Measurements from ENCODE around the gene CPN2. TPM values are rescaled to one million over a fixed set of nuclear protein-coding genes. Genes with fewer than 3 reads are reported as not detected.

Gene CPN2
- total RNA-seq, 1 experiment from 2014 or later = not detected

DNA sequence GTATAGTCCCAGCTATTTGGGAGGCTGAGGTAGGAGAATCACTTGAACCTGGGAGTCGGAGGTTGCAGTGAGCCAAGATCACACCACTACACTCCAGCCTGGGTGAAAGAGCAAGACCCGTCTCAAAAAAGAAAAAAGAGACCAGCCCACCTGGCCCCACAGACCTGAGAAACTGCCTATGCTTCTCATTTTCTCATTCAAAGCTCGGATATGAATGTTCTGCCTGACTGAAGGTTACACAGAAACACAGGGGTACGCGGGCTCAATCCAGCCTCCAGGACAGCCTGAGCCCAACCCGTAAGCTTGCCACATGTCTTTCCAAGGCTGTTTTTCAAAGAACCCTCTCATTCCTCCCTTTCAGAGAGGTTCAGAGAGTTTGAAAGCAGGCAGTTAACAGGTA, 28.1 kb upstream of the CPN2 start:
- no TSS peak for BruUV-seq (replicated peaks)

DNA sequence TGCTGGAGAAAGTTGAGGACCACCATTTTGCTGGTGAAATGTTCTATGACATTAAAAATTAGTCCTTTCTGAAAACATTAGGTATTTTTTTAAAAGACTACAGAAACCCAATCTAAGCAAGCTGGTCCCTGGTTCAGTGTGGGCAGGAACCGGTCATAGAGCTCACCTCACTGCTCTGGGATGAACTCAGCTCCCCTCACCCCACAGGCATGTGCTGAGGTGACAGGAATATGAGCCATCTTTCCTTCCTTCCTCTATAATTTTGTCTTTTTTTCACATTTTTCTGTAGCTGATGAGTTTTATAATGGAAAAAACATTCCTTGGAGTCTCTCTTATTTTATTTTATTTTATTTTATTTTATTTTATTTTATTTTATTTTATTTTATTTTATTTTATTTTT, 26.6 kb upstream of the CPN2 start:
- intact Hi-C loops (cut with micrococcal nuclease; ENCODE audit: unreplicated experiment) = no loop called here
- TF ChIP-seq, protein P1, sequence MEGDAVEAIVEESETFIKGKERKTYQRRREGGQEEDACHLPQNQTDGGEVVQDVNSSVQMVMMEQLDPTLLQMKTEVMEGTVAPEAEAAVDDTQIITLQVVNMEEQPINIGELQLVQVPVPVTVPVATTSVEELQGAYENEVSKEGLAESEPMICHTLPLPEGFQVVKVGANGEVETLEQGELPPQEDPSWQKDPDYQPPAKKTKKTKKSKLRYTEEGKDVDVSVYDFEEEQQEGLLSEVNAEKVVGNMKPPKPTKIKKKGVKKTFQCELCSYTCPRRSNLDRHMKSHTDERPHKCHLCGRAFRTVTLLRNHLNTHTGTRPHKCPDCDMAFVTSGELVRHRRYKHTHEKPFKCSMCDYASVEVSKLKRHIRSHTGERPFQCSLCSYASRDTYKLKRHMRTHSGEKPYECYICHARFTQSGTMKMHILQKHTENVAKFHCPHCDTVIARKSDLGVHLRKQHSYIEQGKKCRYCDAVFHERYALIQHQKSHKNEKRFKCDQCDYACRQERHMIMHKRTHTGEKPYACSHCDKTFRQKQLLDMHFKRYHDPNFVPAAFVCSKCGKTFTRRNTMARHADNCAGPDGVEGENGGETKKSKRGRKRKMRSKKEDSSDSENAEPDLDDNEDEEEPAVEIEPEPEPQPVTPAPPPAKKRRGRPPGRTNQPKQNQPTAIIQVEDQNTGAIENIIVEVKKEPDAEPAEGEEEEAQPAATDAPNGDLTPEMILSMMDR (IDR thresholded peaks at IDR 0.05; ENCODE audit: unreplicated experiment) = no peak
- Mint-ChIP-seq H3K9me3 (ENCODE audit: low read depth, unreplicated experiment) (no peaks in the 10 kb centered on the region), H3K4me1 (ENCODE audit: low read depth, unreplicated experiment) (no peaks in the 10 kb centered on the region), H3K4me3 (ENCODE audit: low read depth, unreplicated experiment) (no peak overlapping the region), H3K27ac (ENCODE audit: unreplicated experiment) (no peak overlapping the region), H3K36me3 (ENCODE audit: insufficient read depth, unreplicated experiment) (no peaks in the 10 kb centered on the region), H3K27me3 (ENCODE audit: unreplicated experiment) (peaks cover 99% of the 10 kb centered on the region)
- DNase-seq = no peak
- no TSS peak for BruUV-seq (replicated peaks)
- CTCF ChIA-PET = interaction anchor here (0.9 kb wide), 1 partner anchor 10 kb away, joined by 3 read pairs; no protein-coding TSS in a partner anchor

More for the DNA sequence above, 28.1 kb upstream of the CPN2 start:
- no peak overlapping the region for H3K4me3 Mint-ChIP-seq (ENCODE audit: low read depth, unreplicated experiment)
- peaks cover 100% of the 10 kb centered on the region for H3K27me3 Mint-ChIP-seq (ENCODE audit: unreplicated experiment)
- TF ChIP-seq, protein P1 (IDR thresholded peaks at IDR 0.05; ENCODE audit: unreplicated experiment) = no peak
- intact Hi-C loops (cut with micrococcal nuclease; ENCODE audit: unreplicated experiment) = no loop called here
- H3K4me1 Mint-ChIP-seq (ENCODE audit: low read depth, unreplicated experiment) = no peaks in the 10 kb centered on the region
- CTCF ChIA-PET = no interaction called here
- DNase-seq = no peak
- no peak overlapping the region for H3K27ac Mint-ChIP-seq (ENCODE audit: unreplicated experiment)
- no peaks in the 10 kb centered on the region for H3K9me3 Mint-ChIP-seq (ENCODE audit: low read depth, unreplicated experiment)
- no peaks in the 10 kb centered on the region for H3K36me3 Mint-ChIP-seq (ENCODE audit: insufficient read depth, unreplicated experiment)

DNA sequence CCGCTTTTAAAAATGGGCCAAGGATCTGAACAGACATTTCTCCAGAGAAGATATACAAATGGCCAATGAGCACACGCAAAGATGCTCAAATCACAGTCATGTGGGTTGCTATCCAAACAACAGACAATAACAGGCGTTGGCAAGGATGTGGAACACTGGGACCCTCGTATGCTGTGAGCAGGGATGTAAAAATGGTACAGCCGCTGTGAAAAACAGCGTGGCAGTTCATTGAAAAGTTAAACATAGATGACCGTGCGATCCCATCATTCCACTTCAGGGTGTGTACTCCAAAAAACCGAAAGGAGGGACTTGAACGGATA, 25.1 kb upstream of the CPN2 start:
- intact Hi-C loops (cut with micrococcal nuclease; ENCODE audit: unreplicated experiment) = no loop called here
- H3K4me3 Mint-ChIP-seq (ENCODE audit: low read depth, unreplicated experiment) = no peak overlapping the region
- DNase-seq = no peak
- H3K36me3 Mint-ChIP-seq (ENCODE audit: insufficient read depth, unreplicated experiment) = no peaks in the 10 kb centered on the region
- no peak overlapping the region for H3K27ac Mint-ChIP-seq (ENCODE audit: unreplicated experiment)
- CTCF ChIA-PET = no interaction called here
- H3K4me1 Mint-ChIP-seq (ENCODE audit: low read depth, unreplicated experiment) = no peaks in the 10 kb centered on the region
- no peaks in the 10 kb centered on the region for H3K9me3 Mint-ChIP-seq (ENCODE audit: low read depth, unreplicated experiment)
- TF ChIP-seq, protein P1 (IDR thresholded peaks at IDR 0.05; ENCODE audit: unreplicated experiment) = no peak
- peaks cover 97% of the 10 kb centered on the region for H3K27me3 Mint-ChIP-seq (ENCODE audit: unreplicated experiment)
- no TSS peak for BruUV-seq (replicated peaks)

DNA sequence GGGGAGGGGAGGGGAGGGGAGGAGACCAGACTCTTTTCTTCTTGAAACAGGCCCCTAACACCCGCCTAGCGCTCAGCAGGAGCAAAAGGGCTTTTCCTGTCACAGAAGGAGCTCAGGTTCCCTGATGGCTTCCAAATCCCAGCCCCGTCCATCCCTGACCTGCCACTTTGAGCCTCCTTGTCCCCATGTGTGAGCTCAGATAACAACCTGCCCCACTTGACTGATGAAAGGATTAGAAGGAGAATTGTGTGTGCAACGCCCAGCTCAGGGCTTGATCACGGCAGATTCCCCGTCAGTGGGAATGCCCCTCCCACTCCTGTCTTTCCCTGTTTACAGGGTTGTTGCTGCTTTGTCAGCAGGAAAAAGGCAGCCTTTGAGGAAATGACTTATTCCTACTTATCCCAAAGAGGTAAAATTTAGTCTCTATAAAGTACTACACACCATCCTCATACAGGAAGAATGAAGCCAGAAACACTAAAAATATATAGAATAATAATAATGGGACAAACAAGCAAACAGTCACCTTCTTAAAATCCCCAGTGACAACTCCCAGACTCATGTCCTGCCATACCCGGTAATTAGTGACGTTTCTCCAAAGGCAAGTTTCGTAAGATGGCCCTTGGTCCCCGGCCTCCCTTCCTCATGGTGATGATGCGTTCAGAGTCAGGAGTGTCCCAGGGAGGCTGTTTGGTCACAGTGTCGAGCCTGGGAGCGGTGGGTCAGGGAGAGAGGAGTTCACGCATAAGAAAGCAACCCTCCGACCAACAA, 24.5 kb upstream of the CPN2 start:
- H3K27ac Mint-ChIP-seq (ENCODE audit: unreplicated experiment) = no peak overlapping the region
- TF ChIP-seq, protein P1 (IDR thresholded peaks at IDR 0.05; ENCODE audit: unreplicated experiment) = no peak
- H3K4me1 Mint-ChIP-seq (ENCODE audit: low read depth, unreplicated experiment) = no peaks in the 10 kb centered on the region
- peaks cover 97% of the 10 kb centered on the region for H3K27me3 Mint-ChIP-seq (ENCODE audit: unreplicated experiment)
- H3K4me3 Mint-ChIP-seq (ENCODE audit: low read depth, unreplicated experiment) = no peak overlapping the region
- DNase-seq = no peak
- no peaks in the 10 kb centered on the region for H3K9me3 Mint-ChIP-seq (ENCODE audit: low read depth, unreplicated experiment)
- intact Hi-C loops (cut with micrococcal nuclease; ENCODE audit: unreplicated experiment) = no loop called here
- BruUV-seq (replicated peaks) = no TSS peak
- CTCF ChIA-PET = no interaction called here
- no peaks in the 10 kb centered on the region for H3K36me3 Mint-ChIP-seq (ENCODE audit: insufficient read depth, unreplicated experiment)

Data from Calu3 (cell line).